Posterior cingulate gyrus (tissue), 11 donors: ENCODE measurements around the gene KCNMA1.
A peak's percentile ranks its signal among the peaks of the same experiment; 100 is the strongest.
"Not testable (repeated sequence)": the region's sequence is repeated elsewhere in the genome, so short reads cannot be mapped to it uniquely, and the experiment has no call there.

Experiments
- DNase-seq, 10 donors: peaks; one replicate each; pipeline versions ENCODE4 v3.0.0 to v3.0.0-alpha.2; 2020 to 2021; ENCODE audit warnings: mixed read lengths in 3 of 10
- intact Hi-C: fragments of 100-400 bp; cut with DNase I; formaldehyde crosslinking; loops from one replicate; pipeline ENCODE4 v1.15.1; 2023

KCNMA1 gene

GRCh38 chr10:77339872-77340271 lies 297.7 kb downstream of the KCNMA1 start:
- intact Hi-C loops, DNase-seq: not testable (repeated sequence)

- DNase-seq: no peak
- intact Hi-C loops: no loop called here
Measured at GRCh38 chr10:77339166-77339565, 298.4 kb downstream of the KCNMA1 start.

DNA sequence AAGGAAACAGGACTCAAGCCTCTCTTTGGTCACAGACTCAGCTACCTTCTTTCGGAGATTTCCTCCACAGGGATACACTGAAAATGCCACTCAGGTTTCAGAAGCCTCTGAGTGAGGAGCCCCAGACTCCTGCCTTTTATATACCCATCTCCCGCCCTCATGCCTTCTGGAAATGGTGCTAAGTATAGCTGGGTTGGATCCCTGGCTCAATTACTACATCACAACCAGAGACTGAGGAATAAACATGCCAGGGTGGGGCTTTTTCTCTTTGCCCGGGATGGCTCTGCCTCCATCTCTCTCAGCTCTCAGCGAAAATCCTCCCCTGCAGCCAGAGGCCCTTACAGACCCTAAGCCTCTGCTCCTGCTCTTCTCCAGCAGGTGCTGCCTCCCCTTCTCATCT lies 299.5 kb downstream of the KCNMA1 start:
- DNase-seq: no peak
- intact Hi-C loops: no loop called here

- intact Hi-C loops: no loop called here
- no peak for DNase-seq
Measured at GRCh38 chr10:77334501-77334900, 303.1 kb downstream of the KCNMA1 start.

DNA sequence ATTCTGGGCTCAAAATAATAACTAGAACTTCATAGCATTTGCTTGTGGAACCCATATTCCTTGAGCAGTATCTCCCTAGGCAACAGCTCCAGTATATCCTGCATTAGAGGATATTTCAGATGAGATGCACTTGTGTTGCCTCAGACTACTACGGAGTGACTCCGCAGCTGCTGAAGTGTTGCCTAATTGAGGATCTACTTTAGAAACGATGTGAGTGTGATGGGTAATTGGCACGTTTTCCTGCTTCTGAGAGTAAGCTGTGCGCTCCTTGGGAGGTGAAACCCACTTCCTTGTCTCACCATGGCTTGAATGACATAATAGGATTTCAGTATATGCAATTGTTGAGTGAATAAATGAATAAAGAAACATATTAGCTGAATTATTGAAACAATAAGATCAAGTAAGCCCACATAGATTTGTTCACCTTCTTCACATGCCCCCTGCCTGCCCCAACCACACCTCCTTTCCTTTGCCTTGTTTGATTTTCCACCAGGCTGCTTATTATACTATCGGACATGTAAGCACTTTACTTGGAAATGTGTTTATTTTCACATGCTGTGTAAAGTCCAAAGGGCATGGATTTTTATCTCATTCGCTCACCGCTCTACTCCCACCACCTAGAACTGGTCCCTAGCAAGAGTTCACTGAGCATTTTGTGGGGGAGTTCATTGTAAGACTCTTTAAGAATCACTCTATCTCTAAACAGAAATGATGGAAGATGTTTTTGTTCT lies 303.8 kb downstream of the KCNMA1 start:
- DNase-seq: no peak
- intact Hi-C loops: no loop called here

- intact Hi-C loops: no loop called here
- peak in 2 of 10 donors; percentile 37 to 88 for DNase-seq
Measured at GRCh38 chr10:77332256-77332655, 305.4 kb downstream of the KCNMA1 start.

GRCh38 chr10:77328272-77328816 lies 309.3 kb downstream of the KCNMA1 start:
- intact Hi-C loops: no loop called here
- no peak for DNase-seq

DNA sequence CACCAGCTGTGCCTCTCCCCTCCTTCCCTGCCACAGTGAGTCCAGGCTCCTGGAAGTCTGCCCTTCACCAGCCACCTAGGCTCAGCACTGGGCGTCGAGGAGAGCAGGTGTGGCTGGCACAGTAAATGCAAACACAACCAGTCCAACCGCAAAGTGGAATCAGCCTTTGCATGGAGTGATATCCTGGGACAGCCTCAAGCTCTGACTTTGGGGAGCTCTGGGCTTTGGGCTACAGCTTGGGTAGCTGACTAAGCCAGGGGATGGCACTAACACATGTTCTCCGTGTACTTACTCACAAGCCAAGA lies 312.4 kb downstream of the KCNMA1 start:
- no peak for DNase-seq
- intact Hi-C loops: no loop called here

DNA sequence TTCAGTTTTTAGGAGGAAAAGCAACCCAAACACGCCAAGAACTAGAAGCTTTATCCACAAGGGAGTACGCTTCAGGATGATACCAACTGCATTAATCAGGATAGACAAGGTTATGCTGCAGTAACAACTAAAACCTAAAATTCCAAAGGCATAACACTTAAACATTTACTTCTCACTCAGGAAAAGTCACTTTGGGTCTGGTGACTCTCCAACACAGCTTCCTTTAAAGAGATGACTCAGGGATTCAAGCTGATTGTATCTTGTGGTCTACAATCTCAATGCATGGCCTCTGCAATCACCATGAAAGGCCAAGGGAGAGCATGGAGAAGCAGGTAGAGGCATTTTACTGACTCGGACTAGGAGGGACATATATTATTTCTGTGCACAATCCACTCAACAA lies 315.8 kb downstream of the KCNMA1 start:
- no peak for DNase-seq
- intact Hi-C loops: no loop called here

- no peak for DNase-seq
- intact Hi-C loops: no loop called here
Measured at GRCh38 chr10:77320971-77321471, 316.6 kb downstream of the KCNMA1 start.

DNA sequence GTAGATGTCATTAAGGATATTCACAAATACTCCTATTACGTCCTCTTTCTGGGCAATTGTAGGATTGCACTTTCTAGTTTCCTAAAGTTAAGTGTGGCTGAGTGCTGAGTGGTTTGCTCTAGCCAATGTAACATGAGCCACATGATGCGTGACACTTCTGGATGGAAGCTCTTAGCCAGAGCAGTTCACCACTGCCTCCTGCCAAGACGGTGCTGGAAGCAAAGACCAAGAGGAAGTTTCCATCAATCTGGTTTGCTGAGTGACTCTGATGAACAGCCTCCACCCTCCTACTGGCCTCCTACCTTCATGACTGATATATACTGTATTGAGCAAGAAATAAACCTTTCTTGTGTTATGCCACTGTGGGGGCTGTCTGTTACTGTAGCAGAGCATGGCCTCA lies 318.1 kb downstream of the KCNMA1 start:
- DNase-seq: no peak
- intact Hi-C loops: no loop called here

DNA sequence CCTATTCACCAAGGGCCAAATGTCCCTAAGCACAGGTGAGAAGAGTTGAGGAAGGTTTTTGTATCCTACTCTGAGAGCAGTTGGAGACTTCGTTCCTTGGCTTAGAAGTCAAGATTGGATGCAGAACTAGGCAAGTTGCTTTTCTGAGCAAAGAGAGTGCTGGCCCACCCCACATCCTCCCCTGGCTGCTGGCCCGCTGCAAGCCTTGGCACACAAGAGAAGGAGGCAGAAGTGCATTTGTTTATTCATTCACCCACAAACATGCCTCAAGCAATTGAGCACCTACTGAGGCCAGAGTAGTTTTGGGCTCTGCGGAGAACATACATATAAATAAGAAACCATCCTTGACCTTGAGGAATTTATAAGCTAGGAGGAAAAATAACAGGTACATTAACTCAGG lies 318.9 kb downstream of the KCNMA1 start:
- intact Hi-C loops: no loop called here
- peak in 9 of 10 donors; percentile 24 to 90 (median 42) for DNase-seq

DNA sequence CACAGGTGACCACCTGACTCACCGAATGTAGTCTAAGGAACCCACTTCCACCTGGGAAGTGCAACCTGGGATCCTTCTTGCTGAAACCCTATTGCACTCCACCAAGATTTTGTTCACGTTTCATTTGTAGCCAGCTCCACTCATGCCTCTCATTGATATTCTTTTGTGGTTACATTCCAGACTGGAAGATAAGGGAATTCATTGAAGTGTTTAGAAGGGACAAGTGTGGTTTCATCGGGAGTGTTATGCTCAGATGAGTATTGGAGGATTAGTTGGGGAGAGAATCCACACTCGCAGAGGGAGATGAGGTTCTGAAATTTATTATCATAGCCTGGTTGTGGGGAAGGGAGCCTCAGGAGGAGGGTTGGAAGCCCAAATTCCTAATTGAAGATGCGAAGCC lies 320.4 kb downstream of the KCNMA1 start:
- intact Hi-C loops: no loop called here

GRCh38 chr10:77315496-77316129 lies 322.0 kb downstream of the KCNMA1 start:
- intact Hi-C loops: no loop called here
- no peak for DNase-seq

More for the DNA sequence above, 320.4 kb downstream of the KCNMA1 start:
- no peak for DNase-seq

GRCh38 chr10:77313066-77313750 lies 324.4 kb downstream of the KCNMA1 start:
- DNase-seq: no peak
- intact Hi-C loops: no loop called here

DNA sequence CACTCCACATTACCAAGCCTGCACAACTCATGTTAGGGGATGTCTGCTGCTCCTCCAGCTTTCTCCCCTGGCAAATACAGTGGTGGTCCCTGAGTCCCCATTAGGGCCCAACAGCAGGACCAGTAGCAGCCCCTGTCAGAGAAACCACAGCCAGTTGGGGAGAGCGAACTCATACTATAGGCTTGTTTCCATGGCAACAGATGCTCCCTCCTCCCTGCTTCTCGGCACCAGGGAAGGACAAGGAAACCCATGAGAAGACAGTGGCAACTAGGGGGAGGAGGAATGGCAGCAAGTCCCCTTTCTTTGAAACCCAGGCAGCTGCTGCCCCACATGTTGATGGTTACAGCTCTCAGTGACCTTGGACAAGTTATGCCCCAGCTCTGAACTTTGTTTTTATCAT lies 326.4 kb downstream of the KCNMA1 start:
- peak in 5 of 10 donors; percentile 29 to 90 (median 56) for DNase-seq
- intact Hi-C loops: no loop called here

DNA sequence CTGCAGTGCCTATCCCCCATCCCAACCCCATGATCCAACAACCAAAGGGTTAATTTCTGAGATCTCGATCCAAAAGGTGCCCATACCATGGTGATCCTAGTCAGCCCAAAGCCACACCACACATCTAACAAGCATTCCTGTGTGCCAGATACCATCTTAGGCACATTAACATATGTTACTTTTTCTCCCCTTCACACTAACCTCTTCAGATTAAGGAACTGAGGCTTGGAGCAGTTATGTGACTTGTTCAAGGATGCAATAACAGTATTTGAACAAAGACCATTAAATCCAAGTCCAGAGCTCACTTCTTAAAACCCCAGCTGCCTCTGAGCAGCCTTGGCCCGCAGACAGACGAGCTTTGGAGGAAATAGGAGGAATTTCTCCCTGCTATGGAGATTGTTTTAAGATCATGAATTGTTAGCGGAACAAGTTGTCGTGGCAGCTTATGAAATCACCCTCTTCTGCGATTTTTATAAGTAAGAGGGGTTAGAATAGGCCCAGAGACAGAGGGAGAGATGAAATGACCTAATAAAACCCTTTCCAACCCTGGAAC lies 327.2 kb downstream of the KCNMA1 start:
- intact Hi-C loops: no loop called here
- DNase-seq: no peak

GRCh38 chr10:77309509-77309908 lies 328.1 kb downstream of the KCNMA1 start:
- DNase-seq: peak in 3 of 10 donors; percentile 23 to 82 (median 74)
- intact Hi-C loops: no loop called here

- intact Hi-C loops: no loop called here
Measured at GRCh38 chr10:77309092-77309491, 328.5 kb downstream of the KCNMA1 start.

GRCh38 chr10:77308084-77308732 lies 329.4 kb downstream of the KCNMA1 start:
- intact Hi-C loops: no loop called here

More at GRCh38 chr10:77309092-77309491, 328.5 kb downstream of the KCNMA1 start:
- peak in 1 of 10 donors; percentile 29 for DNase-seq

More at GRCh38 chr10:77308084-77308732, 329.4 kb downstream of the KCNMA1 start:
- DNase-seq: no peak
